Measurements from ENCODE around the gene LDB3. TPM values are rescaled to one million over a fixed set of nuclear protein-coding genes. Genes with fewer than 3 reads are reported as not detected.

LDB3 gene
- total and polyA plus RNA-seq, 8 donors = 0.14 to 2.1 (median 0.44) TPM

DNA sequence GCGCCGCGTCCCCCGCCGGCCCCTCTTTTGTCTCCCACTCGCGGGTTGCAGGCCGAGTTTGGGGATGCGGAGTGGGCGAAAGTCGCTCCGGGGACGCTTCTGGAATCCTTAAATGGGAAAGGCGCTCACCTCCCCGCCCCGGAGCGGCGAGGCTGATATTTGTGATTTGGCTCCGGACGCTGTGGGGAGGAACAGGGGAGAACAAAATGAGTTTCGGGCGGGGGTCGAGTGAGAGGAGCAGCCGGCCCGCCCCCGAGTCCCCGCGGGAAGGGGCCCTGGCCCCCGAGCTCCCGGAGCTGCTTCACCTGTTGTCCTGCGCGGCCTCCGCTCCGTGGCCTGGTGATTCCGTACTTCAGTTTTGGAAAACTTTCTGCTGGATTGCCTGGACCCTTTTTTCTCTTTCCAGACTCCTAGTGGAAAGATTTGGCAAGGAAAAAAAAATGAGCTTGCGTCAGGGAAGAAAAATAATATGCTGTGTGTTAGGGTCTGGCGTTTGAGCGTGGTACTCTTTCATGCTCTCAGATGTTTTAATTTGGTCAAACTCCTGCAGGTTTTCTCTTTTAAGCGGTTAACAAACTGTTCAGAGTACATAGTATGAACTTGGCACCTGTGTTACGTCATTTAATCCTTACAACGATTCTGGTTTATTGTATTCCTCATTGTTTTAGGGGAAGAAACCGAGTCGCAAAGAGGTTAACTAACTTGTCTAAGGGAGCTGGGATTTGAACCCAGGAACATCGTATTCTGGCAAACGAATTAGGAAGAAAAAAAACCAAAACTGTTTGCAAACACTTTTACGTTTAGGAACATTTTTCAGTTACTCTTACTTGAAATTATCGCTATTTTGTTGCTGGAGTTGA, 89.0 kb downstream of the LDB3 start:
- no peaks in the 10 kb centered on the region for H3K27me3 ChIP-seq
- TF ChIP-seq, protein P1, sequence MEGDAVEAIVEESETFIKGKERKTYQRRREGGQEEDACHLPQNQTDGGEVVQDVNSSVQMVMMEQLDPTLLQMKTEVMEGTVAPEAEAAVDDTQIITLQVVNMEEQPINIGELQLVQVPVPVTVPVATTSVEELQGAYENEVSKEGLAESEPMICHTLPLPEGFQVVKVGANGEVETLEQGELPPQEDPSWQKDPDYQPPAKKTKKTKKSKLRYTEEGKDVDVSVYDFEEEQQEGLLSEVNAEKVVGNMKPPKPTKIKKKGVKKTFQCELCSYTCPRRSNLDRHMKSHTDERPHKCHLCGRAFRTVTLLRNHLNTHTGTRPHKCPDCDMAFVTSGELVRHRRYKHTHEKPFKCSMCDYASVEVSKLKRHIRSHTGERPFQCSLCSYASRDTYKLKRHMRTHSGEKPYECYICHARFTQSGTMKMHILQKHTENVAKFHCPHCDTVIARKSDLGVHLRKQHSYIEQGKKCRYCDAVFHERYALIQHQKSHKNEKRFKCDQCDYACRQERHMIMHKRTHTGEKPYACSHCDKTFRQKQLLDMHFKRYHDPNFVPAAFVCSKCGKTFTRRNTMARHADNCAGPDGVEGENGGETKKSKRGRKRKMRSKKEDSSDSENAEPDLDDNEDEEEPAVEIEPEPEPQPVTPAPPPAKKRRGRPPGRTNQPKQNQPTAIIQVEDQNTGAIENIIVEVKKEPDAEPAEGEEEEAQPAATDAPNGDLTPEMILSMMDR (IDR thresholded peaks at IDR 0.05) = no peak

DNA sequence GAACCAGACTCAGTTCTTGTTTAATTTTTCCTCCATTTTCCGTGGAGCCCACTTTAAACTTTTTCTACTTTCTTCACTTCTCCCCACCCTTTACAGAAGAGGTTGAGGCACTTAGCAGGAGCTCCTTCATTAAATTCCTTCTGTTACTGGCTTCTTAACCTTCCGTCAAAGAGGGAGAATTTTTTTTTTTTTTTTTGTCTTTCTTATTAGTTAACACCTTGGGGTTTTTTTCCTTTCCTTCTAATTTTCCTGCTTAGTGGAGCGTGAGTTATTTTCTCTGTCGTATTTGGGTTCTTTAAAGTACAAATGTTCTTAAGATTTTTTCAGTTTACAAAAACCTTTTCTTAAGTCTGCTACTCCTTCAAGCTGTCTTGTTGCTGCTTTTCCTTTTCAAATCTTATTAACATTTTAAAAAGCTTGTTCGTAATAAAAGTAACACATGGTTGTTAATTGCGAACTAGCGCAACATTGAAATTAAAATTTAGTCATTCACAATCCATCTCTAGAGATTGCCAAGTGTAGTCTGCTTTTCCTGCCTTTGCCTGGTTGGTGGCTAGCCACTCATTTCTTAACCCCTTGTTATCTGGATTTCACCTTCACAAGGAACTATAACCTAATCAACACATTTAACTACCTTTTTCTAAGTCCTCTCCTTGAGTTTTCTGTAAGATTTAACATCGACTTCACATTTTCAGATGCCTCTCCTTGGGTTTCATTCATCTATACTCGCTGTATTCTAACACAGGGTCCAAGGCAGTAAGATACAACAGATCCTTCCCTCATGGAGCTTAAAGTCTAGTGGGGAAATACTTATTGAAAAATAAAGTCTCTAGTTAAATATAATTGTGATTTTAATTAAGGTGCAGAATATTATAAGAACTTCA, 90.1 kb downstream of the LDB3 start:
- H3K27me3 ChIP-seq = no peaks in the 10 kb centered on the region
- H3K4me3 ChIP-seq = peak overlapping the region in 2 of 4 donors; percentile 84 to 87
- TF ChIP-seq, protein P1 (IDR thresholded peaks at IDR 0.05) = no peak
- peaks cover 5 to 18% (median 5%) of the 10 kb centered on the region in 3 donors for H3K4me1 ChIP-seq
- FAIRE-seq (no peak), DNase-seq (no peak), ATAC-seq (no peak)
- no peaks in the 10 kb centered on the region for H3K9me3 ChIP-seq
- H3K27ac ChIP-seq = peak overlapping the region in 1 of 4 donors; percentile 91
- no peaks in the 10 kb centered on the region for H3K36me3 ChIP-seq
- WGBS, 2 donors = 22 to 26% methylated on average over 9 of the region's 9 CpGs
- intact Hi-C loops (cut with DNase I) = no loop called here

More for the DNA sequence above, 89.0 kb downstream of the LDB3 start:
- Histone ChIP-seq H3K36me3 (no peaks in the 10 kb centered on the region), H3K9me3 (no peaks in the 10 kb centered on the region), H3K27ac (peak overlapping the region; percentile 78 to 97 (median 90)), H3K4me1 (peaks cover 5 to 18% (median 5%) of the 10 kb centered on the region in 3 donors), H3K4me3 (peak overlapping the region; percentile 69 to 87 (median 78))
- WGBS, 2 donors = 1% methylated on average over 47 of the region's 47 CpGs
- intact Hi-C loops (cut with DNase I) = no loop called here
- peak in 5 of 6 donors; percentile 26 to 75 (median 52) for DNase-seq
- peak in 2 of 4 donors; percentile 1 to 3 for ATAC-seq
- peak; percentile 20 for FAIRE-seq

DNA sequence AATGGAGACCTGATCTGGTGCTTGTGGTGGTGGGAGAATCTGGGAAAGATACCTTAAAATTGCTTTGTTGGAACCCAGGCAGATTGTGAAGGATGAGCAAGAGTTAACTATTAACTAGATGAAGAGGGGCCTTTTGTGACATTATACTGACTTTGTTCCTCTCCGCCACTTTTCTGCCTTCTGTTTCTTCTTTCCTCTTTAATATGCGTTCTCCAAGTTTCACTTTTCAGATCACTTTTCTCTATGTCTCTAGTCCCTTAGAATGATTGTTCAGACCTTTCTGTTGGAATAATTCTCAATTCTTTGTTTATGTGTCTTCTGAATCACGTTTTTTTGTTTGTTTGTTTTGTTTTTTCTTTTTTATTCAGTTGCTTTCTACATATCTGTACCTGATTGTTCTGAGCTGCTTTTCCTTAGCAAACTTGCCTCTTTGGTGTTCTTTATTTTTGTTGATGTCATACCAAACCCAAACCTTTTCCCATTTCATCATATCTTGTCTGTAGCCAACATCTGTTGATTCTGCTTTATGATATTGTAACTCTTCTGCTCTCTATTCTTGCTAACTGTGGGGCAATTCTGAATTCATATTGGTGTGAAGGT, 90.9 kb downstream of the LDB3 start:
- Histone ChIP-seq H3K9me3 (no peaks in the 10 kb centered on the region), H3K4me3 (no peak overlapping the region), H3K36me3 (no peaks in the 10 kb centered on the region), H3K27ac (no peak overlapping the region), H3K4me1 (peaks cover 5 to 18% (median 5%) of the 10 kb centered on the region in 3 donors), H3K27me3 (no peaks in the 10 kb centered on the region)
- ATAC-seq (no peak), FAIRE-seq (no peak), DNase-seq (no peak)
- TF ChIP-seq, protein P1 (IDR thresholded peaks at IDR 0.05) = no peak
- WGBS, 2 donors = 49 to 54% methylated on average over 3 of the region's 3 CpGs
- intact Hi-C loops (cut with DNase I) = no loop called here

DNA sequence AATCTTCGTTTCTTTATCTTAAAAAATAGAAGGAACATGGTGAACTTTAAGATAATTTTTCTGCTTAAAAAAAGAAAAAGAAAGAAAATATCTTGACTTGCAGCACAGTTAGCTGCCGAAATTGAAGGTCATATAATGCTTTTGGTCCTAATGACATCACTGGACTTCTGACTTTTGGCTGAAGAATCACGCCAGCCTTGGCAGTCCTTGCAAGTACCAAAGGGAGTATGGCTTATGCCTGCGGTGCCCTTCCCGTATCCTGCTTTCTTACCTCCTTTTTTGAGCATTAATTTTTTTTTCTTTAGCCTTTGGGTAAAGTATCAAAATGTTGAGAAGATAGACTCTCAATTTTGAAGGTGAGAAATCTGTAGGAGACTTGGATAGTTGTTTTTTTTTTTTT, 95.1 kb downstream of the LDB3 start:
- TF ChIP-seq, protein P1 (IDR thresholded peaks at IDR 0.05) = no peak
- Histone ChIP-seq H3K27me3 (no peaks in the 10 kb centered on the region), H3K36me3 (no peaks in the 10 kb centered on the region), H3K9me3 (no peaks in the 10 kb centered on the region), H3K27ac (no peak overlapping the region), H3K4me1 (peaks cover under 1 to 14% (median 5%) of the 10 kb centered on the region in 3 donors), H3K4me3 (no peak overlapping the region)
- DNase-seq (no peak), FAIRE-seq (no peak), ATAC-seq (no peak)
- intact Hi-C loops (cut with DNase I) = no loop called here
- 78 to 86% methylated on average over 5 of the region's 5 CpGs for WGBS, 2 donors

Measured in pancreas (tissue), 10 donors.